ENCODE measurements around the gene CORO2B.
A peak's percentile ranks its signal among the peaks of the same experiment; 100 is the strongest.

CORO2B gene, protein sequence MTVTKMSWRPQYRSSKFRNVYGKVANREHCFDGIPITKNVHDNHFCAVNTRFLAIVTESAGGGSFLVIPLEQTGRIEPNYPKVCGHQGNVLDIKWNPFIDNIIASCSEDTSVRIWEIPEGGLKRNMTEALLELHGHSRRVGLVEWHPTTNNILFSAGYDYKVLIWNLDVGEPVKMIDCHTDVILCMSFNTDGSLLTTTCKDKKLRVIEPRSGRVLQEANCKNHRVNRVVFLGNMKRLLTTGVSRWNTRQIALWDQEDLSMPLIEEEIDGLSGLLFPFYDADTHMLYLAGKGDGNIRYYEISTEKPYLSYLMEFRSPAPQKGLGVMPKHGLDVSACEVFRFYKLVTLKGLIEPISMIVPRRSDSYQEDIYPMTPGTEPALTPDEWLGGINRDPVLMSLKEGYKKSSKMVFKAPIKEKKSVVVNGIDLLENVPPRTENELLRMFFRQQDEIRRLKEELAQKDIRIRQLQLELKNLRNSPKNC

DNA sequence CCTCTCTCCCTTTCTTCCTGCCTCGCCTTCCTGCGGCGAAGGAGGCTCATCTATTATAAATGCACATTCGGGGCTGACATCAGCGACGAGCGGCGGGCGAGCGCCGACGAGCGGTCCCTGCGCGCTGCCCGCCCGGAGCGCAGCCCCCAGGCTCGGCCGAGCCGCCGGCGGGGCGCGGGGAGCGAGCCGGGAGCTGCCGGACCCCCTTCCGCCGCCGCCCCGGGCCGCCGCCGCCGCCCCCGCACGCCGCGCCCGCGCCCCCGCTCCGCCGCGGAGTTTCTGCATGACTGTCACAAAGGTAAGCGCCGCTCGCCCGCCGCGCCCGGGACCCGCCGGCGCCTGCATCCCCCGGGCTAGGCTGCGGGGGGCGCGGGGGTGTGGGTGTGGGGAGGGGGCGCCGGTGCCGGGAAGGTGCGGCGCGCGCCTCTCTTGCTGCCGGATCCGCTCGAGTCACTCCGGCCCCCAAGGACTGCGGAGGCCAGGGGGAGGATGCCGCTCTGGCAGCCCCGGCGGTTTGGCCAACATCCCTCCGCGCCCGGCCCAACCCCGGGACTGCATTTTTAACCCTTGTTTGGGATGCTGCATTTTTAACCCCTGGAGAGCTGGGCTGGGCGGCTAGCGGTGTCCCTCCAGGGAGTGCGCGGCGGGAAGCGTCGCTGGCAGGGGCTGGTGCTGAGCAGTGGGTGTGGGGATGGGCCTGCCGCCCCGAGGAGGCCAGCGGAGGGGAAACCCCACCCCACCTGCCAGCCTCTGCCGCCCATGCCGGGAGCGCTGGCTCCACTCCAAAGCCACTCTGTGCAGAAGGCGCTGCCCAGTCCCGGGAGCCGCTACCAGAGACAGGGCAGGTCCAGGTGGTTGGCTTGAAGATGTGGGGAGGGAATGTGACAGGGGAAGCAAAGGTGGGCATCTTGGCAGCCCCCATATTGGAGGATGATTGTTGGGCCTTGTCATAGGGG lies at the start of gene CORO2B:
Gene CORO2B, plus strand, starts transcription at position 14 of the 956 bp plus-strand sequence. Its CDS starts 270 bp downstream, at position 284.
- DNase-seq (ENCODE audit: low spot score) = no peak

GRCh38 chr15:68531387-68532179 lies 47.2 kb upstream of the CORO2B start:
- DNase-seq (ENCODE audit: low spot score) = no peak

DNA sequence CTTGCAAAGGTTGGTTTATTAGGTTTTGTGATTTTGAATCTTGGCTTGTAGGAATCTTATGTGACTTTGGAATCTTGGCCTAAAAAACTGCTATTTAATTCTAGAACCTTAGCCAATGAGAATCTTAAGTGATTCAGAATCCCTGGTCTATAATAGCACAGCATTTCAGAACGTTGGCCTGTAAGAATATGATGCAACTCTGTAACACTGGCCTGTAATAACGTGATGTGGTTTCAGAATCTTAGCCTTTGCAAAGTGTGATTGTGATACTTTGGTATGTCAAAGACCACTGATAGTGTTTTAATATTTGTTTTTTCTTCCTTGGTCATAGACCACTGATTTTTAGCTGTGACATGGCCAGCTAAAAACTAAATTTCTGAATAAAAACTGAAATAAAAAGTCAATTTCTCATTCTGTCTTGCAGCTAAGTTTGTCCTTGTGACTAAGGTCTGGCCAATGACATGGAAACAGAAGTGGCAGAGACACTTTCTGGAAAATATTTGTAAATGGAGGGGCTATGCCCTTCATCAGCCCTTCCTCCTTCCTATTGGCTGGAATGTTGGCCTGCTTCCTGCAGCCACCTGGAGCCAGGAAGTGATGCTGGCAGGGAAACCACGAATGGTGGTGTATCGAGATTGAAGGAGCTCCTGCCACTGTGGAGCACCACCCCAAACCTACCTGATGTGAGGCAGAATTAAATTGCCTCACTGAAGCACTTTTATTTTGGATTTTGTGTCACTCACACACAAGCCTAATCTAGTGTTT lies 42.3 kb upstream of the CORO2B start:
- no peak for DNase-seq (ENCODE audit: low spot score)

- DNase-seq (ENCODE audit: low spot score) = no peak
Observed at GRCh38 chr15:68537097-68537496, 41.7 kb upstream of the CORO2B start.

GRCh38 chr15:68537506-68537905 lies 41.3 kb upstream of the CORO2B start:
- no peak for DNase-seq (ENCODE audit: low spot score)

DNA sequence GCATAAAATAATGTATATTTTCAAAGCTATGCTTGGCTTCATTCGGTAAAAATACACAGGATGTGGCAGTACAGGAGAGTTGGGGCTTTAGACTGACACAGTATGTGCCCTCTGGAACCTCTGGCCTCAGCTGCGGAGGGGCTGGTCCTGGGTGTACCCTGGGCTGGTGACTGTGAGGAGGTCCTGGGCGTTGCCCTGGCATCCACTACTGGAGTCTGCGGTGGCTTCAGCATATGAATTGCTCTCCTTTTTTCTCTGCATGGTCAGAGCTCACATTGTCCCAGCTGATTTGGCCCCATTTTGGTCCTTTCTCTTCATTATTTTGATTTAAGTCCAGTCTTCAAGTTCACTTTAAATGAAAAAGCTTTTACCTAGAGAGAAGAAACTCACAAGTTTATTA lies 40.5 kb upstream of the CORO2B start:
- DNase-seq (ENCODE audit: low spot score) = no peak

DNA sequence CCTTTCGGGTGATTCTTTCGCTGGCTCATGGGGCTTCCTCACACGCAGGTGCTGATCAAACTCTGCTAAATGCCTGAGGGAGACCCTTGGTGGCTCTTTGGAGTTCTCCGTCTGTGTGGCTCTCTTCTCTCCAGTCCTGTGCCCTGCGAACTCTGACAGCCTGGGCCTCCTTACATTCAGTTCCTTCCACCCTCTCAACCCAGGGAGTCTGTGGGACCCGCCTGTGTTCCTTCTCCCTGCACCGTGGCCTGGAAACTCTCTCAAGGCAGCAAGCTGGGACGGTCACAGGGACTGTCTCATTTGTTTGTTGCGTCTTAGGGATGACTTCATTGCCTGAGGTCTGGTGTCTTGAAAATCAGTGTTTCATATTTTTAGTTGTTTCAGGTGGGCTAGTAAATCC lies 37.0 kb upstream of the CORO2B start:
- no peak for DNase-seq (ENCODE audit: low spot score)

DNA sequence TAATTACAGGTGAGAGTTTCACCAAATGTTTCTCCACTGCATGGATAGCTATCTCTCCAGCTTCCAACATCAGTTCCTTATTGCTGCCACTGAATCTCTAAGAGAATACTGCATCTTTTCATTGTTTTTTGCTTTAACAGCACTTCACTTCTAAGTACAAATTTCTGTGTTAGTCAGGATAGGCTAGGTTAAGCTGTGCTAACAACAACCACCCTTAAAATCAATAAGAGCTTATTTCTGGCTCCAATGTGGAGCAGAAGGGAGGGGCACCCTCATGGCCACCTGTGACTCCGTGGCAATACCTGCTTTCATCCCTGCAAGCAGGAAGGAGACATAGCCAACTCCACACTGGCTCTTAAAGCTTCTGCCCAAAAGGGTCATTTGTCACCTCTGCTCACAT lies 36.4 kb upstream of the CORO2B start:
- no peak for DNase-seq (ENCODE audit: low spot score)

- no peak for DNase-seq (ENCODE audit: low spot score)
Observed at GRCh38 chr15:68542771-68543164, 36.0 kb upstream of the CORO2B start.

GRCh38 chr15:68543165-68544008 lies 35.4 kb upstream of the CORO2B start:
- DNase-seq (ENCODE audit: low spot score) = peak; percentile 9

DNA sequence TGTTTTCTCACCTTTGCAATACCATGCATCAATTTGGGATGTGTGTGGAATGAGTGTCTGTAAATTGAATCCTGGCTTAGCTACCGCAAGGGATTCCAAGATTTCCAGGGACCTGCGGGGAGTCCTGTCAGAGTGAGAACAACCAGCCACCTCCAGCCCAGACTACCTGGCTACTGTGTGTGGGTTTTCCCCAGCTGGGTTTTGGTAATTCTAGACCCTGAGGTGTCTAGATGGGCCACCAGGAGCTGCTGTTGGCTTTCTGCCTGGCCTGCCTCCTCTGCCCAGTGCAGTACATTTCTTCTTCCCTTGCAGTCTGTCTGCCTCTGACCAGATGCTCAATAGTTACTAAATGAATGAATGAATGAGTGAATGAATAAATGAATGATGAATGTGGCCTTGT lies 32.5 kb upstream of the CORO2B start:
- no peak for DNase-seq (ENCODE audit: low spot score)

GRCh38 chr15:68548364-68548763 lies 30.4 kb upstream of the CORO2B start:
- no peak for DNase-seq (ENCODE audit: low spot score)

GRCh38 chr15:68550004-68550403 lies 28.8 kb upstream of the CORO2B start:
- no peak for DNase-seq (ENCODE audit: low spot score)

- DNase-seq (ENCODE audit: low spot score) = peak; percentile 22
Observed at GRCh38 chr15:68550498-68551295, 28.1 kb upstream of the CORO2B start.

DNA sequence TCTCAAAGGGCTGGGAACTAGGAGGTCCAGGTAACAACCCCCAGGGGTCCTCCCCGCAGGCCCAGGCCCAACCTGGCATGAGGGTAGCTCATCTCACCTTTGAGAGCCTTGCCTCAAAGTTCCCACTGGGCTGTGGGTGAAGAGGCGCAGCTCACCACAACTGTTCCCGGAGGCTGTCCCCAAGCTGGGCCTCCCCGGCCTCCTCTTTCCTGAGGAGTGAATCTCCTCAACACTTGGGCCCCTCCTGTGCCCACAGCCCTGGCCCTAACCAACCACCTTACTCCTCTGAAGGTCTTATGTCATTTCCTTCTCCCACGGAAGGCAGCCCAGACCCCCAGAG lies 27.5 kb upstream of the CORO2B start:
- DNase-seq (ENCODE audit: low spot score) = no peak

GRCh38 chr15:68552344-68552743 lies 26.4 kb upstream of the CORO2B start:
- DNase-seq (ENCODE audit: low spot score) = peak; percentile 4

DNA sequence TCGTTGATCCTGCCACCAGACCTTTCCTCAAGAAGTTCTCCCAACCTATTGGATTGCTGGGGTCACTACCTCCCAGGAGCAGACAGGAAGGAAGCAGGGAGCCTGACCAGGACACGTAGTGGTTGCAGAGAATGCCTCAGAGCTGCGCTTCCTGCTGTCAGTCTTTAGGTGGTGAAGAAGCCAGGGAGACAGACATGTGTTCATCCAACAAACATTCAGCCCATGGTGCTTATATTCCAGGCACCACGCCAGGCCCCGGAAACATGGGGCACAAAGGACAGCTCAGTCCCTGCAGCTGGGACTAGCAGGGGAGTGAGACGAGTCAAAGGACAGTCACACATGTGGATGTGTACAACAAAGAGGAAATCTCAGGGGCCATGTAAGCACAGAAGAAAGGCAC lies 26.0 kb upstream of the CORO2B start:
- DNase-seq (ENCODE audit: low spot score) = peak; percentile 34

GRCh38 chr15:68553314-68553993 lies 25.3 kb upstream of the CORO2B start:
- DNase-seq (ENCODE audit: low spot score) = no peak
